Stromal cell of bone marrow (primary cell): ENCODE results near the gene SLAMF8.

ENCODE experiments used
- DNase-seq: peaks from one replicate; pipeline ENCODE4 v3.0.0-alpha.2; 2012; ENCODE audit warnings: low read depth

SLAMF8 gene

DNA sequence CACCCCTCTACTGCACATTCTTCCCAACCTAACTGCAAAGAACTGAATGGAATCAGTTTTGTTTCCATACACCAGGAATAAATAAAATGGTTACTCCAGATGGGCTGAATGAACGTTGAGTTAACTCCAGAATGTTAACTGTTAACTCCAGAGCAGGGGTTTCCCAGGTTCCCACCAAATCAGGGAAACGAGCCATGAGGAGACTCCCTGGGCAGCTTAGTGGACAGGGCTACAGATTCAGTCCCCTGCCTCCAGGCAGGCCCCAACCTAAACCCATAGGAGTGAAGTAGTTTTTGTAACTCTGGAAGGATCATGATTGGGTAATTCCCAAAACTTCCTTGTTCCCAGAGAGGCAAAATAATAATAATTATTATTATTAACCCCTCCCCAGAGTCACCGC lies 21.7 kb downstream of the SLAMF8 start:
- no peak for DNase-seq

DNA sequence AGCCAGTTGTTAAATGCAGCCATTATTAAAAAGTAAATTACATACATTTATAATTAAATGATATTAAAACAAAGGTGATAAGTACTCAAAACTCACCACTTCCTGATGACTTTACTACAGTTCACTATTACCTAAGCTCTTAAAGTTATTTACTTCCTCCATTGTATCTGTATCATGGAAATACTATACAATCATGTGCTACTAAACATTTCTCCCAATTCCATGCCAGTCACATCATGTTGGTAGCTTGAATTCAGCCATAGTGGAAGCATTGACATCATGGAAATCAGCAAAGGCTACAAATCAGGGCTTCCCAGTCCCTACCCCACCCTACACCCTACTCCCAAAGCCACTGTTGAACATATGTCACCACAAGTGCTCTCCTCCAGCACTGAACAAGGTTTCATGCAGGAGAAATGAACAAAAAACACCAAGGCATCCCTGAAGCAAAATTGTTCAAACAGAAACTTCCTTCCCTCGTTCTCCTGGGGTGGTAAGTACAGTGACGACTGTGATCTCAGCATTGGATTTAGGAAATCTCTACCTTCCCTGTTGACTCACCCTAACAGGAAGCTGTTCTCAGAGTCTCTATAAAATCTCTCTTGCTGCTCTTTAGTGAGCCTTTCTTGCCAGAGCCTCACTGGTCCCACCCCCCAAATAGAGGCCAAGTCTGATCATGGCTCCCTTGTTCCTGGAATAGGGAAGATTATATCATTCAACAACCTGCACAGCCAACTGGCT lies 23.1 kb downstream of the SLAMF8 start:
- DNase-seq = no peak

DNA sequence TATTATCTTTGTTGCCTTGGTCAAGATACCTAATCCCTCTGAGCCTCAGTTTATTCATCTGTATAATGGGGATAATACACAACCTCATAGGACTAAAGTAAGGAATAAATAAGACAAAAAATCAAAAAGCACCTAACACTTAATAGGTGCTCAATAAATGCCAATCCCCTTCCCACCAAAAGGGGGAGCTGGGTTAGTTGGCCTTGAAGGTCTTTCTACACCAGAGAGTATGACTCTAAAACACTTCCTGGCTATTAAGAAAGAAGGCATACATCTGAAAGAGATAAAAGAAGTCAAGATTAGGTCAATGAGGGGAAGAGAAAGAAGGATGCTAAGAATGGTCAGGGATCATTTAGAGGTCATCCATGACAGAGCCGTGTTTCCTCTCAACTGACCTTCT lies 24.7 kb downstream of the SLAMF8 start:
- no peak for DNase-seq

DNA sequence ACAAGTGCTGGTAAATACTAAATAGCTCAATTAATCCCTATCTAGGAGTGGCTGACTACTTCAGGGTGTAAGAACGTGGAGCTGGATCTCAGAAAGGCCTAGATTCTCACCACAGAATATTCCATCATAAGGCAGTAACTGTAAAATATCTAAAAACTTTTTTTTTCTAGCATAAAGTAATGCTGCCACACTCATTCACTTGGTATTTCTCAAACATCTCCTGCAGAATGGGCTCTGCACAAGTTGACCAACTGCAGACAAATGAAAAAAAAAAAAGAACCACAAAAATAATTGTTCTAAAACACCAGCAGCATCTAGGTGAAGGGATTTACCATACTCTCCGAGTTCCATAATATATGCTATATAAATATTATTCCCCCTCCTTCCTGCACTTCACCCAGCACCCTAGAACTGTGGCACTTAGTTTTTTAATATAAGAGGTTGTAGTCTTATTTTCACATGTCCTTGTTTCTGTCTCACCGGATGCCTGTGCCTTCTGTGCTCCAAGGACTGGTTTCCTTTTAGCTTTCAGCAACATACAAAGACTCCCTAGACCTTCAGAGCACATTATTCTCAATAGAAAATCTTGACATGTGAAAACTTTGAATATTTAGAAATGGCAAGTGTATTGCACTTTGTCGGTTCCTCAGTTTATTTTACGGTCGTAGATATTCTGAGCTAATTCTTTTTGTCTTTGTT lies 26.9 kb downstream of the SLAMF8 start:
- no peak for DNase-seq

DNA sequence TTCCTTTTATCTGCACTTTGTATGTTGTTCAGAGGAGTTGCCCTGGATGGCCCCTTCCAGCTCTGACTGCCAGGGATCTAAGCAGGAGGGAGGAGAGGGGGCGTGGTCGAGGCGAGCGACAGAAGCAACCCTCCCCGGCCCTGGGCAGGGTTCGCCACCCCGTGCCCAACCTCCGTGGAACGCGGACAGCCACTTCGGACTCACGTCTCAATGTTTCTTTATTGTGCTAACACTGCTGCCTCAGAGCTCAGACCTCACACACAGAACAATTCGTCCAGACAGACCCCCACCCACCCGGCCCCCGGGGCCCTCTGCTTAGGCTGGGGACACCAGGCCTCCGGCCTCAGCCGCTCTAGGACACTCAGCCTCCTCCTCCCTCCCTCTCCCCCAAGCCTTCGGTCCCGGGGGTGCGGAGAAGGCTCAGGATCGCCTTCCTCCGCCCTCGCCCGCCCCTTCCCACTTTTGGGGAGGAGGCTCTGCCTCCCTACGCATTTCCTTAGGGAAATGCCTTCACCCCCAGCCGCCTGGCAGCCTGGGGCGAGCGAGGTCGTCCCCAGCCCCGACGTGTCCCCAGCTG lies 27.5 kb downstream of the SLAMF8 start:
- peak; percentile 24 for DNase-seq

DNA sequence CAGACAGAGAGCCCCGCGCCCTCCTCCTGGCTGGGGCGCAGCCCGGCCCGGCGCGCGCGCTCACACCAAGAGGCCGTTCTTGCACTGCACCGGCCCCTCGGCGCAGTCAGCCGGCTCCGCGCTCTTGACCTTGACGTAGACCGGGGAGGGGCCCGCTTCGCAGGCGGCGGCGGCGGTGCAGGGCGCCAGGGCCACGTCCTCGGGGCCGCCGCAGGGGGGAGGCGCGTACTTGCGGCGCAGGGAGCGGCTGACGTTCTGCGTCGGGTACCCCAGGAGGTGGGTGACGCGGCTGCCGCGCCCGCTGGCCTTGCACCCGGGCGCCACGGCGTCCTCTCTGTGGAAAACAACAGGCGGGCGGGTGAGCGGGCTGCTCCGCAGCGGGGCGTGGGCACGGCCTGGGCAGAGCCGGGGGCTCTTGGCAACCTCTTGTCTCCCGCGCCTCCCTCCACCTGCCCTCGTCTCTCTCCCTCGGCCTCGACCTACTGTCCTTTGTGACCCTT lies 28.1 kb downstream of the SLAMF8 start:
- DNase-seq = peak; percentile 63

DNA sequence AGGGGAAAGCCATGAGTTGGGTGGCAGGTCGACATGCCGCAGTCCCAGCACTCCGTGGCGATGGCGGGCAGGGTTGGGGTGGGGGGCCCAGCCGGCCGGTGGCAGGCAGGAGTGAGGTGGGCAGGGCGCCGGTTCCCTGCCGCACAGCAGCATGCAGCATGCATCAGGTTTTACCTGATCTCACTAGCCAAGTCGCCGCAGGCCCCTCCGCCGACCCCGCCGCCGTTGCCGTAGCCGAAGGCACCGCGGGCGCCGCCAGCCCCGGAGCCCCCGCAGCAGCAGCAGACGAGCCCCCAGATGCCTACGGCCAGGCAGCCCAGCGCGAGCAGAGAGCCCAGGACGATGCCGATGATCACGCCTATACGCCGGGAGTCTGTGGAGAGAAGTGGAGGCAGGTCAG lies 29.0 kb downstream of the SLAMF8 start:
- no peak for DNase-seq

DNA sequence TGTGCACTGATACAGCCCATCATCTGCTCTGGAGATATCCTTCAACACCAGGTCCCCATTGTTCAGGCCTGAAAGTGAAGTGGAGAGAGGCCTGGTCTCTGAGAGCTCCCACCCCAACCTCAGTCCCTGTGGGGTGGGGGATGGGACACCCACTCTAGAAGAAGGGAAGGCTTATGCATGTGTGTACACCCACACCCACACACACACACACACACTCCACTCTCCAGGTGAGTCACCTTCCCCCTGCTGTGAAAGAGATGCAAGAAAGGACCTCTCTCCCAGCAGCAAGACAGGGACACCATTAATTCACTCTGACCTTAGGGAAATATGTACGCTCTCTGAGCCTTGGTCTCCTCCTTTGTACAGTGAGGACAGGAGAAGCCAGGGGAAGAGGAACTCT lies 29.9 kb downstream of the SLAMF8 start:
- no peak for DNase-seq

DNA sequence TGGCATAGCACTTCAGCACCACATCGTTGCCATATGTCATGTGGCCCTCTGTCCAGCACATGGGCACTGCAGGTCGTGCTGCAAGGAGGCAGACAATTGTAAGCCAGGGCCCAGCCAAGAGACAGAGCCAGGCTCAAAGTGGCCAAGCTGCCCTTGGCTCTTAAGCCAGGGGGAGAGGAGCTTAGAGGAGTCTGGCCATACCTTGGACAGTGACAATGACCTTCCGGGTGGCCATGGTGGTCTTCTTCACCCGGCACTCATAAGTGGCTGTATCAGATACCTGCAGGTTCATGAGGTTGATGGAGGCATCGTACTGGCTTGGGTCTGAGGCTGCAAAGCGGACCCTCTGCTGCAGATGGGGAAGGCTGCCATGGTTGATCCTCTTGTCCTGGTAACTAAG lies 31.2 kb downstream of the SLAMF8 start:
- DNase-seq = no peak

DNA sequence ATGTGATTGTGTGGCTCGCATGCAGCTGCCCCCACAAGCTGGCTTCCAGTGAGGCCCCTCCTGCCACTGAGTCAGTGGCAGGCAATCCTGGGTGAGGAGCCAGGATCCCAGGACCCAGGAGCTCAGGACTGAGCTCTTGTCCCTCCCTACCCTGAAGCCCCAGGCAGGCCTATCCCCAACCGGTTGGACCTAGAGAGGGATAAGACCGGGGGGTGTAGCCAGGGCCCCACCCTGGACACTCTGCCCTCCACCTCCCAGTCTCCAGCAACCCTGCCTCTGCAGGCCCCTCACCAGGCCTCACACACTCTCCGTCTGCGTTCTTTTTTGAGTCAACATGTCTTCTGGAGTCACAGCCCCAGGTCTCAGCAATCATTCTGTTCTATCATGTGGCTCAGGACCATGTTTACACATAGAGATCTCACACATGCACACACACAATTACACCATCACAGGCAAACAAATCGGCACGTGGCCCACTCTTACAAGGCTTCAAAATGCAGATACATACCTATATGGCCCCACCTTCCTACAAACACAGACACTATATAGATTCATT lies 33.2 kb downstream of the SLAMF8 start:
- DNase-seq = no peak

DNA sequence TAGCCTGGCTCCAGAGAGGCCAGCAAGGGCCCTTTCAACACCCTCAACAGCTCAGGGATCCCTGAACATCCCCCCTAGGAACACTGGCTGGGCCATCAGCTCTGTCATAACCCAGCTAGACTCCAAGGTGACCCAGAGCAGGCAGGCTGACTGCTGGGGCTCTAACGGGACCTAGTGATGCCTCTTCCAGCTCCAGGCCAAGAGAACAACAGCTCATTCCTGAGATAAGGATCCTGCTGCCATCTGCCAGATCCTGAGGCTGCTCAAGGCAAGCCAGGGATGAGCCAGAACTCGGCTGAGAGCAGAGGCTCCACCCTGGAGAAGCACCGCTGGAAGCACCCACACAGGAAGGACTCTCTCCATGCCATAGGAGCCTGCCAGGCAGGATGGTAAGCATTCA lies 33.8 kb downstream of the SLAMF8 start:
- DNase-seq = no peak

DNA sequence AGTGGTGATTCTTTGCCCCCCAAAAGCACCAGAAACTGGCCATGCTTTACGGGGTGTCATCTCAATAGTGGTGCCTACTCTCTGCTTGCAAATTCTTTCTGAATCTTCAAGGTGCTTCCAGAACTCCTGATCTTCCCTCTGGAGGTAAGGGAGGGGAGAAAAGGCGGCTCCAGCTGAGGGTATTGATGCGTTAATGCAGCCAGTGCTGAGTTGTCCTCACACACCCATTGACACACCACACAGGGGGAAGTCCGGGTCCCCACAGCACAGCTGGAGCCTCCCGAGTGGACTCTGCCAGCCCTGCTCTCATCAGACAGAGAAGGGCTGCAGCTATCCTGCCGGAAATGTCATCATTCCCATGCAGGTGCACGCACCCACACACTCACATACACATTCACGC lies 34.5 kb downstream of the SLAMF8 start:
- DNase-seq = no peak

DNA sequence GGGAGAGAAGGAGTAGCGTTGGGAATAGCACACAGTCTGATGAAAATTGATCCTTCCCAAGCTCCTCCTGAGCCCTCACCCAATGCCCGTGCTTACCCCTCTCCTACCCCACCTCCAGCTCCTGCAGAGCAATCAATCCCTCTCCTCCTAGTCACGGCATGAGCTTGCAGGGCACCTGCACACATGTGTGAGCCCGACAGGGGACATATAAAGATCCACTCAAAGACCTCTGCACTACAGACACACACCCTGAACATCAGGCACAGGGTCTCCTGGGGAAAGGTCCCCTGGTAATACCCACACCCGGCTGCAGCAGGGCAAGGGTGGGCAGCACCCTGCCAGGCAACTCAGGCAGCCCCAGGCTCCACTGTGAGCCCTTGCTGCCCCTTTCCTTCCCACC lies 35.4 kb downstream of the SLAMF8 start:
- DNase-seq = no peak

DNA sequence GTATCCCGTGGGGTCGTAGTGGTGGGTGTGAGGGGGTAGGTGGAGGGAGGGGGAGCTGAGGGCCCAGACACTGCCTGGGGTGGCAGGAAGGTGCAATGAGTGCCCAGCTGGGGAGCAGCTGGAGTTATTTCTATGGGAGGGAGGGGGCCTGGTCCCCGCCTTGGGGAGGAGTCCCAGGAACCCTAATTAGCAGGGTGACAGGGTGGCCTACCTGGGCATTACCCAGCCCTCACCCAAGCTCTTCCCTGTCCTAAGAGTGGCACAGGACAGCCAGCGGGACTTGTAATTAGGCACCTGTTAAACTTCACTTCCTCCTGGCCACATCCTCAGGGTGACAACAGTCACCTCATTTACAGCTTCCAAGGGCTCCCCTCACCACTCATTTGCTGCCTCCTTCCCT lies 35.9 kb downstream of the SLAMF8 start, which contains the start of gene VSIG8:
VSIG8 (minus strand) TSS at position 101 of the 400 bp plus-strand sequence. CDS start 136 bp downstream, outside the sequence.
- no peak for DNase-seq

DNA sequence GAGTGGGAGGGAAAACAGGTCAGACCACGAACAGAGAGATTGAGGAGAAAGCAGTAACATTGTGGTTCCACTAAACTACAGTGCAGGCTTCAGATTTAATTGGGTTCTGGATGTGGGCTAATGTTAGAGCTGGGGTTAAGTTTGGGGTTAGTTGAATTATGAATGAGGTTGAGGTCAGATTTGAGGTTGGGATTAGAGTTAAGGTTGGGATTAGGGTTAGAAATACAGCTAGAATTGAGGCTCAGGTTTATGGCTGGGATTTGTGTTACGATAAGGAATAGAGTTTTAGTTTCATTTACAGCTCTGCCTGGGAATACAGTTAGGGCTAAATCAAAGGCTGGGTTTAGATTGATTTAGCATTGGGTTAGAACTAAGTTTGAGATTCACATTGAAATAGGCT lies 37.6 kb downstream of the SLAMF8 start:
- no peak for DNase-seq

DNA sequence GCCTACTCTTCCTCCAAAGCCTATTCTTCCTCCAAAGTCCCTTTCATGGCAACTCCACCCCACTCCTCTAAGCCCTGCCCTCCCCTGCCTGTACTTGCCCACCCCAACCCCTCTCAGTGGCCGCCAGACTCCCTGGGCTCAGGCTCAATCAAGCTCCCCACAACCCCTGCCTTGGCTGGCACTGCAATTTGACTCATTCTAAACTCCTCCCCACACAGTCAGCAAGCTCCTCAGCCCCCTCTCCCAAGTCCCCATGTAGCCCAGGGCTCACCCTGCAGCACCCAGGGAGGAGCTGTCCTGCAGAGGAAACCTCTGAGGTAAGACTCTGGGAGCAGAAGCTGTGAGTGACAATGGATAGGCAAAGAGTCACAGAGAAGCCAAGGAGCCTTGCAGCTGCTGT lies 39.4 kb downstream of the SLAMF8 start:
- DNase-seq = no peak

DNA sequence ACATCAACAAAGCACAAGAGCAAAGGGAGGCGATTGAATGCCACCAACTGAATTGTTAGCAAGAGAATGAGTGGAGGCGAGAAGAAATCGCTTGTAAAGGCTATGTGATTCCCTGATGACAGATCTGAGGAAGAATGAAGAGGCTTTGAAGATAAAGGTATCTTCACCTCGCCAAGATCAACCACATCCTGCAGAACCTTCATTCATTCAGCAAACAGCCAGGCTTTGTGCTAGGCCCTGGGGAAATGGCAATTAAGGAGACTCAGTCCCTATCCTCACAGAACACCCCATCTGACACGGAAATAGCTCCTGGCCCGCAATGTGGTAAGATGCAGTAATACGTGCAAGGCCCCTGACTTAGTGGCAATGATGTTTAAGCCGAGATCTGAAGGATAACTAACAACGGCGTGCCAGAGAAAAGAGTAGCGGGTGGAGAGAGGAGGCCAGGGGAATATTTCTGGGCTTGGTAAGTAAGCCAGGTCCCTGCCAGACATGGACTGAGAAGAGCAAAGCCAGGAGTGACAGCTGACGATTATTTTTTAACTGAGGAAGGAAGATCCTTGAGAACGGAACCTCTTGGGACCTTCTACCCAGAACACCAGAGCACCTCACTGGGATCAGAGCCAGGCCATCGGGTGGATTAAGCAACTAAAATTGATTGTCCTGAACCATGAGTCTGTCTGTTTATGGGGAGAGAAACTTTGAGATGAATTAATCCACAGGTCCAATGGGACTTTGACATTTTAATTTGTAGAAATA lies 40.4 kb downstream of the SLAMF8 start:
- no peak for DNase-seq

DNA sequence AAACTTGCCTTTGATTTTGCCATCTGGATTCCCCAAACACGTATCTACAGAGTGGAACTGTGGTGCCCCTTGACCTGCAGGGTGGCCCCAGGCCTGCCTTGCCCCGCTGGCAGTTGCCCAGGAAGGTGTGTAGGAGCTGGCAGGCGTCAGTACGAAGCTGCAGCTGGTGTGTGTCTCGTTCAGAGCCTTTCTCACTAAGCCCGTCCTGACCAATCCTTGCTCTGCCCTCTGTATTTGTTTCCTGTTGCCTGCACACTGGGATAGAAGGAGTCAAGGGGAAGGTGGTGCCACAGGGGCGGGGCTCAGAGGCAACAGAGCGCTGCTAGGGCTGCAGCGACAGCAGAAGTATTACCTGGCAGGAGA lies 41.0 kb downstream of the SLAMF8 start:
- no peak for DNase-seq

DNA sequence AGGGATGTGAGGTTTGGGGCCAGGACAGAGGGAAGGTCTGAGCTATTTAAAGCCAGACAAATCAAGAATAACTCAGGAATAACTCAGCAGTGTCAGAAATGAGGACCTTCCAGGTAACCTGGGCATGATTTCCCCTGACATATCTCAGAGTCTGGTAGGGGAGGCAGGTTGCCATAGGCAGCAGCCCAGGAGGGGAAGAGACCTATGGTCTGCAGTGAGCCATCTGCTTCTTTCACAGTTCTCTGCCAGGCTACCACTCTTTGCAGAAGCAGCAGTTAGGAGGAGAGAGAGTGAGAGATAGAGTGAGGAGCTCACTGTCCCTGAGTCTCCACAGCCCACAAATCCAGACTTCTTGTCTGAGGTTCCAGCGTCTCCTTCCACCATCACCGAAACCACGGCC lies 42.1 kb downstream of the SLAMF8 start:
- DNase-seq = no peak

DNA sequence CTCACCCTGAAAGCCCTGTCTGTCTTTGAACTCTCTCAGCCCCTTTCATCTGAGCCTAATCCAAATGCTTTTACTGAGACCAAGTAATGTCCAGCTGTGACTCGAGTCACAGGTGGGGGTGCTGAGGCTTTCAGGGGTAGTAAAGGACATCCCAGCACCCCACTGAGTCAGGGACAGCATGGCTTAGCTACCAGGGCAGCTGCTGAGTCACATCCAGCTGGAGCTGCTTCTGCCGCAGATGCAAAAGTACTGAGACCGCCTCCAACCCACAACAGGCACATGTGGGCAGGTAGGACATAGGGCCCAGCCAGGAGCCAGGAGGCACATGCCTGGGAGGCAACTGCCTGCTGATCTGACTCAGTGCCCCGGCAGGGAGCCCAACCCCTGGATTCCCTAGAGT lies 42.5 kb downstream of the SLAMF8 start:
- no peak for DNase-seq

DNA sequence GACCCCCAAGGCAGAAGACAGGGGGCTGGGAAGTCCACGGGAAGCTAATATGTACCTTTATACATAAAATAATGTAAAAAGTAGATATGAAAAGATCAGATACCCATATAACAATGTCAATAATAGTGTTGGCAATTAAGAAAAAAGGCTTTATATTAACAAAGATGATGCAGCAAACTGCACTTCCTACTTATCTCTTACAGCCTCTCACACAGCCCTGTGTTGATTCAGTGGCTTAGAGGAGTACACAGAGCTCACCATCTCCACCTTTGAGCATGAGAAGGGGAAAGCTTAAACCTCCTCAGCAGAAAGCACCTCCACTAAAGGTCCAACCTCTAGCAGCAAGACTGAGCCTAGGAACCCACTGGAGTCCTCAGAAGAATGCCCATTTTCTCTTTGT lies 42.9 kb downstream of the SLAMF8 start:
- DNase-seq = no peak

DNA sequence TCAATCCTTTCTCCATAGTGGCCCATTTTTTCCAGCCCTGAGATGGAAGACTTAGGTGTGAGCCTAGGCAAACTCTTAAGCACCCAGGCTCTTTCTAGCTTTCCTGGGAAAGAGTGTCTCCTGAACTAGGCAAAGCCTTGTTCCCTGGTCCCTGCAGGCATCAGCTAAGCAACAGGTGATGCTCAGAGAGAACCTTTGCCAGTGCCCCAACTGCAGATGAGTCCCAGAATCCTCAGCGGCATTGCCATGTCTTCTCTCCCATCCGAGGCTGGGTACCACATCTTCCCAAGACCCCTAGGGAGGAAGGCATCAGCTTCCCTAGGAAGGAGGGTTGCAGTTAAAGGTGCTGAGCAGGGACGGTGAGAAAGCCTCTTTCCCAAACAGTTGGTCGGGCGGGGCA lies 44.0 kb downstream of the SLAMF8 start:
- no peak for DNase-seq
